Liver (tissue), 3 donors: ENCODE measurements around the gene CXXC5.

Experiments
- FOXA2 ChIP-seq: IDR thresholded peaks from 2 replicates; pipeline ENCODE4 v1.6.1; 2016; ENCODE audit warnings: antibody characterized with exemption
- GABPA ChIP-seq, 2 donors: IDR thresholded peaks in 1 of 2; conservative IDR thresholded peaks in 1 of 2; 2 replicates each; pipeline ENCODE4 v1.6.1; 2016; ENCODE audit warnings: antibody characterized with exemption in 2 of 2, mild to moderate bottlenecking in 1 of 2, moderate library complexity in 1 of 2
- HNF4G ChIP-seq: IDR thresholded peaks from 2 replicates; pipeline ENCODE4 v1.6.1; 2016; ENCODE audit warnings: antibody characterized with exemption
- JUND ChIP-seq, 2 donors: IDR thresholded peaks; 2 replicates each; pipeline ENCODE4 v1.6.1; 2016; ENCODE audit warnings: antibody characterized with exemption in 2 of 2
- NR2F2 ChIP-seq: IDR thresholded peaks from 2 replicates; pipeline ENCODE4 v1.6.1; 2016; ENCODE audit warnings: antibody characterized with exemption
- RAD21 ChIP-seq, 2 donors: IDR thresholded peaks; 2 replicates each; pipeline ENCODE4 v1.6.1; 2016; ENCODE audit warnings: antibody characterized with exemption in 2 of 2, mild to moderate bottlenecking in 2 of 2
- SP1 ChIP-seq: IDR thresholded peaks from 2 replicates; pipeline ENCODE4 v1.6.1; 2018; ENCODE audit warnings: antibody characterized with exemption, mild to moderate bottlenecking
- YY1 ChIP-seq: IDR thresholded peaks from 2 replicates; pipeline ENCODE4 v1.6.1; 2016; ENCODE audit warnings: antibody characterized with exemption, mild to moderate bottlenecking
- TF ChIP-seq, protein P1 (sequence below): fragments of 150-350 bp; IDR thresholded peaks from 2 replicates; pipeline ENCODE4 v1.5.1; 2017; ENCODE audit warnings: improper control_type of control experiment, low read depth, low read length; ENCODE audit not compliant: missing input control
- TF ChIP-seq, protein P2 (sequence below): IDR thresholded peaks from 2 replicates; pipeline ENCODE4 v1.6.1; 2016; ENCODE audit warnings: antibody characterized with exemption, mild to moderate bottlenecking
- TF ChIP-seq, protein P3 (sequence below): IDR thresholded peaks from 2 replicates; pipeline ENCODE4 v1.6.1; 2016; ENCODE audit warnings: antibody characterized with exemption
- TF ChIP-seq, protein P4 (sequence below): IDR thresholded peaks from 2 replicates; pipeline ENCODE4 v1.6.1; 2016; ENCODE audit warnings: antibody characterized with exemption
- donor health status: healthy.
- donor health status: healthy.

DNA sequence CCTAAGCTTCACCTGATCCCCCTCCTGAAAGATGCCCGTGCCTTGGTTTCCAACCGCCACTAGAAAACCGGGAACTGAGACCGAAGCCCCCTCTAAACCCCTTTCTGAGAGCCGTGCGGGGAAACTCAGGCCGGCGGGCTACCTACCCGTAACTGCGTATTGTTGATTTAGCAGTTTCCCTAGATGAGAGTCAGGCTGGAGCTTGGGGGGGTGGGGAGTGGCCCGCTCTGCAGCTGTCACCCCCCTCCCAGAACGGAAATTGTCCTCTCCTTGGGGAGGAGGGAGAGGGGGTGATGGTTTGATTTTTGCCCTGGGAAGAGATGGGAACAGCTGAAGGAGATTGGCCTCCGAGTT is 2.5 kb downstream of the CXXC5 start:
- TF ChIP-seq, protein P1, sequence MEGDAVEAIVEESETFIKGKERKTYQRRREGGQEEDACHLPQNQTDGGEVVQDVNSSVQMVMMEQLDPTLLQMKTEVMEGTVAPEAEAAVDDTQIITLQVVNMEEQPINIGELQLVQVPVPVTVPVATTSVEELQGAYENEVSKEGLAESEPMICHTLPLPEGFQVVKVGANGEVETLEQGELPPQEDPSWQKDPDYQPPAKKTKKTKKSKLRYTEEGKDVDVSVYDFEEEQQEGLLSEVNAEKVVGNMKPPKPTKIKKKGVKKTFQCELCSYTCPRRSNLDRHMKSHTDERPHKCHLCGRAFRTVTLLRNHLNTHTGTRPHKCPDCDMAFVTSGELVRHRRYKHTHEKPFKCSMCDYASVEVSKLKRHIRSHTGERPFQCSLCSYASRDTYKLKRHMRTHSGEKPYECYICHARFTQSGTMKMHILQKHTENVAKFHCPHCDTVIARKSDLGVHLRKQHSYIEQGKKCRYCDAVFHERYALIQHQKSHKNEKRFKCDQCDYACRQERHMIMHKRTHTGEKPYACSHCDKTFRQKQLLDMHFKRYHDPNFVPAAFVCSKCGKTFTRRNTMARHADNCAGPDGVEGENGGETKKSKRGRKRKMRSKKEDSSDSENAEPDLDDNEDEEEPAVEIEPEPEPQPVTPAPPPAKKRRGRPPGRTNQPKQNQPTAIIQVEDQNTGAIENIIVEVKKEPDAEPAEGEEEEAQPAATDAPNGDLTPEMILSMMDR, result no peak
- TF ChIP-seq RAD21 (IDR thresholded peaks at IDR 0.05) (no peak), FOXA2 (no peak), NR2F2 (peak; percentile 29), GABPA (IDR thresholded peaks at IDR 0.05 in 1 of 2, conservative IDR thresholded peaks at IDR 0.05 in 1 of 2) (no peak), SP1 (no peak), YY1 (no peak), HNF4G (no peak), JUND (IDR thresholded peaks at IDR 0.05) (no peak)
- TF ChIP-seq, protein P2, sequence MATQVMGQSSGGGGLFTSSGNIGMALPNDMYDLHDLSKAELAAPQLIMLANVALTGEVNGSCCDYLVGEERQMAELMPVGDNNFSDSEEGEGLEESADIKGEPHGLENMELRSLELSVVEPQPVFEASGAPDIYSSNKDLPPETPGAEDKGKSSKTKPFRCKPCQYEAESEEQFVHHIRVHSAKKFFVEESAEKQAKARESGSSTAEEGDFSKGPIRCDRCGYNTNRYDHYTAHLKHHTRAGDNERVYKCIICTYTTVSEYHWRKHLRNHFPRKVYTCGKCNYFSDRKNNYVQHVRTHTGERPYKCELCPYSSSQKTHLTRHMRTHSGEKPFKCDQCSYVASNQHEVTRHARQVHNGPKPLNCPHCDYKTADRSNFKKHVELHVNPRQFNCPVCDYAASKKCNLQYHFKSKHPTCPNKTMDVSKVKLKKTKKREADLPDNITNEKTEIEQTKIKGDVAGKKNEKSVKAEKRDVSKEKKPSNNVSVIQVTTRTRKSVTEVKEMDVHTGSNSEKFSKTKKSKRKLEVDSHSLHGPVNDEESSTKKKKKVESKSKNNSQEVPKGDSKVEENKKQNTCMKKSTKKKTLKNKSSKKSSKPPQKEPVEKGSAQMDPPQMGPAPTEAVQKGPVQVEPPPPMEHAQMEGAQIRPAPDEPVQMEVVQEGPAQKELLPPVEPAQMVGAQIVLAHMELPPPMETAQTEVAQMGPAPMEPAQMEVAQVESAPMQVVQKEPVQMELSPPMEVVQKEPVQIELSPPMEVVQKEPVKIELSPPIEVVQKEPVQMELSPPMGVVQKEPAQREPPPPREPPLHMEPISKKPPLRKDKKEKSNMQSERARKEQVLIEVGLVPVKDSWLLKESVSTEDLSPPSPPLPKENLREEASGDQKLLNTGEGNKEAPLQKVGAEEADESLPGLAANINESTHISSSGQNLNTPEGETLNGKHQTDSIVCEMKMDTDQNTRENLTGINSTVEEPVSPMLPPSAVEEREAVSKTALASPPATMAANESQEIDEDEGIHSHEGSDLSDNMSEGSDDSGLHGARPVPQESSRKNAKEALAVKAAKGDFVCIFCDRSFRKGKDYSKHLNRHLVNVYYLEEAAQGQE, result no peak
- TF ChIP-seq, protein P3, sequence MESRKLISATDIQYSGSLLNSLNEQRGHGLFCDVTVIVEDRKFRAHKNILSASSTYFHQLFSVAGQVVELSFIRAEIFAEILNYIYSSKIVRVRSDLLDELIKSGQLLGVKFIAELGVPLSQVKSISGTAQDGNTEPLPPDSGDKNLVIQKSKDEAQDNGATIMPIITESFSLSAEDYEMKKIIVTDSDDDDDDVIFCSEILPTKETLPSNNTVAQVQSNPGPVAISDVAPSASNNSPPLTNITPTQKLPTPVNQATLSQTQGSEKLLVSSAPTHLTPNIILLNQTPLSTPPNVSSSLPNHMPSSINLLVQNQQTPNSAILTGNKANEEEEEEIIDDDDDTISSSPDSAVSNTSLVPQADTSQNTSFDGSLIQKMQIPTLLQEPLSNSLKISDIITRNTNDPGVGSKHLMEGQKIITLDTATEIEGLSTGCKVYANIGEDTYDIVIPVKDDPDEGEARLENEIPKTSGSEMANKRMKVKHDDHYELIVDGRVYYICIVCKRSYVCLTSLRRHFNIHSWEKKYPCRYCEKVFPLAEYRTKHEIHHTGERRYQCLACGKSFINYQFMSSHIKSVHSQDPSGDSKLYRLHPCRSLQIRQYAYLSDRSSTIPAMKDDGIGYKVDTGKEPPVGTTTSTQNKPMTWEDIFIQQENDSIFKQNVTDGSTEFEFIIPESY, result no peak
- TF ChIP-seq, protein P4, sequence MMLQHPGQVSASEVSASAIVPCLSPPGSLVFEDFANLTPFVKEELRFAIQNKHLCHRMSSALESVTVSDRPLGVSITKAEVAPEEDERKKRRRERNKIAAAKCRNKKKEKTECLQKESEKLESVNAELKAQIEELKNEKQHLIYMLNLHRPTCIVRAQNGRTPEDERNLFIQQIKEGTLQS, result no peak
